Measurements from ENCODE around the gene ZNF483.
"Not testable (repeated sequence)": the region's sequence is repeated elsewhere in the genome, so short reads cannot be mapped to it uniquely, and the experiment has no call there.

ZNF483 gene

GRCh38 chr9:111615928-111616327 is 90.9 kb downstream of the ZNF483 start:
- no peak for DNase-seq

- not testable (repeated sequence) for DNase-seq
Measured at GRCh38 chr9:111617349-111617748, 92.4 kb downstream of the ZNF483 start.

GRCh38 chr9:111621895-111622480 is 97.0 kb downstream of the ZNF483 start:
- DNase-seq = no peak

GRCh38 chr9:111622626-111623025 is 97.6 kb downstream of the ZNF483 start:
- DNase-seq = no peak
